HepG2 (cell line): ENCODE results near the gene AUH. TPM values are rescaled to one million over a fixed set of nuclear protein-coding genes. Genes with fewer than 3 reads are reported as not detected.

Experiments
- CCDC6 ChIP-seq: sonication (generic); formaldehyde crosslinking; IDR thresholded peaks from 2 replicates; pipeline ENCODE4 v1.8.1; 2022; ENCODE audit warnings: mild to moderate bottlenecking, missing genetic modification reagents, moderate library complexity
- ELF3 ChIP-seq: IDR thresholded peaks from 2 replicates; pipeline ENCODE4 v1.6.1; 2016; ENCODE audit warnings: missing genetic modification reagents, missing compliant biosample characterization
- FOSL1 ChIP-seq: sonication (generic); formaldehyde crosslinking; IDR thresholded peaks from 2 replicates; pipeline ENCODE4 v1.9.0; 2021; ENCODE audit warnings: missing genetic modification reagents, borderline replicate concordance
- GTF3A ChIP-seq: sonication (generic); formaldehyde crosslinking; conservative IDR thresholded peaks from 2 replicates; pipeline ENCODE4 v1.4.0; 2020; ENCODE audit warnings: mild to moderate bottlenecking, missing genetic modification reagents
- NFAT5 ChIP-seq: sonication (generic); formaldehyde crosslinking; IDR thresholded peaks from 2 replicates; pipeline ENCODE4 v1.4.0; 2020; ENCODE audit warnings: missing genetic modification reagents
- PREB ChIP-seq: sonication (generic); formaldehyde crosslinking; IDR thresholded peaks from 2 replicates; pipeline ENCODE4 v1.4.0; 2020; ENCODE audit warnings: missing genetic modification reagents
- RXRA ChIP-seq: sonication (generic); formaldehyde crosslinking; IDR thresholded peaks from 2 replicates; pipeline ENCODE4 v1.5.1; 2020; ENCODE audit warnings: missing genetic modification reagents
- SAP130 ChIP-seq: IDR thresholded peaks from 2 replicates; pipeline ENCODE4 v1.6.1; 2016; ENCODE audit warnings: low read depth
- SMC3 ChIP-seq: IDR thresholded peaks from 2 replicates; pipeline ENCODE4 v1.6.1; 2011; ENCODE audit warnings: low read length, improper control_type of control experiment
- SRSF9 ChIP-seq: fragments of 200-400 bp; formaldehyde crosslinking; IDR thresholded peaks from 2 replicates; pipeline ENCODE4 v1.6.1; 2018; ENCODE audit warnings: borderline replicate concordance, mild to moderate bottlenecking, low read depth, low read length; ENCODE audit not compliant: insufficient read depth, poor library complexity, severe bottlenecking
- TBL1XR1 ChIP-seq: fragments of 150-350 bp; IDR thresholded peaks from 2 replicates; pipeline ENCODE4 v1.6.1; 2014; ENCODE audit warnings: borderline replicate concordance, low read length; ENCODE audit not compliant: partially characterized antibody
- TFE3 ChIP-seq: IDR thresholded peaks from 2 replicates; pipeline ENCODE4 v1.6.1; 2016
- THAP7 ChIP-seq: sonication (generic); formaldehyde crosslinking; IDR thresholded peaks from 2 replicates; pipeline ENCODE4 v1.8.1; 2023; ENCODE audit warnings: mild to moderate bottlenecking, missing genetic modification reagents
- TOE1 ChIP-seq: sonication (generic); formaldehyde crosslinking; IDR thresholded peaks from 2 replicates; pipeline ENCODE4 v1.4.0; 2020; ENCODE audit warnings: mild to moderate bottlenecking, missing genetic modification reagents
- TRIM24 ChIP-seq: sonication (generic); formaldehyde crosslinking; IDR thresholded peaks from 2 replicates; pipeline ENCODE4 v1.8.0; 2022; ENCODE audit warnings: mild to moderate bottlenecking, missing genetic modification reagents
- ZNF24 ChIP-seq: fragments of 450-650 bp; IDR thresholded peaks from 2 replicates; pipeline ENCODE4 v1.6.1; 2017; ENCODE audit warnings: antibody characterized with exemption, mild to moderate bottlenecking
- ZNF614 ChIP-seq: IDR thresholded peaks from 2 replicates; pipeline ENCODE4 v1.6.1; 2018; ENCODE audit warnings: missing biosample characterization, missing genetic modification reagents, inconsistent platforms, borderline replicate concordance
- ZNF674 ChIP-seq: sonication (generic); formaldehyde crosslinking; IDR thresholded peaks from 2 replicates; pipeline ENCODE4 v1.5.0; 2020; ENCODE audit warnings: low read depth, mild to moderate bottlenecking, missing genetic modification reagents
- polyA plus RNA-seq, 8 experiments: library from polyadenylated mRNA; depleted of rRNA in 3 of 8; stranded (reverse) in 7 of 8; unstranded in 1 of 8; fragments of >200 nt; fragmentation: Illumina TruSeq in 4 of 8; extraction: Trizol in 4 of 8; gene quantifications; 2 replicates each; pipeline versions ENCODE4 v1.2.1 to v1.2.3, GENCODE V29; 2011 to 2016; ENCODE audit warnings: low read depth in 4 of 8, missing spikeins in 1 of 8, mixed read lengths in 1 of 8; ENCODE audit not compliant: insufficient read depth in 1 of 8
- total RNA-seq, 5 experiments: library from RNA; depleted of rRNA; stranded (reverse); fragments of >200 nt; fragmentation: Illumina TruSeq; extraction: Trizol; gene quantifications; 2 replicates each; pipeline ENCODE4 v1.2.3, GENCODE V29; 2016; ENCODE audit warnings: low read depth in 1 of 5

Gene AUH
- total and polyA plus RNA-seq, 2 of the 13 experiments (the other 11 are each of a cell fraction or from before 2014, with no cell fraction given): 25.8 to 31.9 TPM

- no peak for TF ChIP-seq NFAT5 (CRISPR knock-in tag)
- peak; percentile 29 for TF ChIP-seq TBL1XR1
- TF ChIP-seq SAP130 (CRISPR knock-in tag): peak; percentile 56; the same call in 1 of the 2 replicates
- 0 out of 2 replicates have a peak, but pooled peaks have one; percentile 18 for TF ChIP-seq ELF3 (CRISPR knock-in tag)
- peak; percentile 54 for TF ChIP-seq SMC3
- TF ChIP-seq THAP7 (CRISPR knock-in tag): no peak
- no peak for TF ChIP-seq GTF3A (CRISPR knock-in tag)
- TF ChIP-seq TRIM24 (CRISPR knock-in tag): peak; percentile 32; the same call in 1 of the 2 replicates
- TF ChIP-seq SRSF9: no peak
- no peak for TF ChIP-seq TOE1 (CRISPR knock-in tag)
- no peak for TF ChIP-seq ZNF24
- TF ChIP-seq ZNF614 (CRISPR knock-in tag): no peak
- TF ChIP-seq TFE3: peak; percentile 83
- 0 out of 2 replicates have a peak, but pooled peaks have one; percentile 8 for TF ChIP-seq FOSL1
- TF ChIP-seq ZNF674 (CRISPR knock-in tag): no peak
- TF ChIP-seq PREB (CRISPR knock-in tag): no peak
- no peak for TF ChIP-seq CCDC6
- TF ChIP-seq RXRA (CRISPR knock-in tag): no peak
Observed at GRCh38 chr9:91182429-91183225, 179.1 kb downstream of the AUH start (continued).
